ENCODE data around the gene PDE7B. TPM values are rescaled to one million over a fixed set of nuclear protein-coding genes. Genes with fewer than 3 reads are reported as not detected.

PDE7B gene
- polyA plus RNA-seq, 1 of the 3 experiments (the other 2 are of a cell fraction), result 1.9 TPM

DNA sequence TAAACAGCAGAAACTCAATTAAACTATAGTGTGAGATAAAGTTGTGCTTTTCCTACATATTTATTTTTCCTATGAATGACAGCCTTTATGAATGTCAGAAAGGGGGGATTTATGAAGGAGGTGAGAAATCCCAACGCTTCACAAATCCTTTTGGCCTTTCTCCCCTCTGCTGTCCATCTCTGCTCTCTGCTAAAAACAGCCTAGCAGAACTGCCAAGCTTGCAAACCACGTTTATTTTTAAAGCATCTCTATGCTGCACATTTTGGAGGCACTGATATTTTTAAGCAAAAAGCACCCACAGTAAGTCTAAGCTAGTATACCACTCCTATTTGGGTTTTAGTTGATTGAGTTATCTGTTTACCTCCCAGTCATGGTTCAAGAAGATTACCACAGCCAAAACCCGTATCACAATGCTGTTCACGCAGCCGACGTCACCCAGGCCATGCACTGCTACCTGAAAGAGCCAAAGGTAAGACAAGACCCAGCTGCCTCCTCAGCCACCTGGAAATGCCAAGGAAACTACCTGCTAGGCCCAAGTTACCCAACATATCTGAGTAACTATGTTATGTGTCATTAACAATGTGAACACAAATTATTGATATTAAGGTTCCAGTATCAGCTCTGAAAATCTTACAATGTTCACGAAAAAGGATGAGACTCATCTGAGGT is 302.3 kb downstream of the PDE7B start:
- Histone ChIP-seq H3K36me3 (replicated peaks in 1 of 2; ENCODE audit: control insufficient read depth in 1 of 2, insufficient read depth in 2 of 2, low read length in 1 of 2) (peaks cover 0 to 8% of the 10 kb centered on the region in 2 experiments), H3K79me2 (ENCODE audit: insufficient read depth) (no peaks in the 10 kb centered on the region), H3F3A (replicated peaks; ENCODE audit: insufficient read depth) (no peaks in the 10 kb centered on the region), H3K4me2 (no peak overlapping the region), H3K27me3 (ENCODE audit: insufficient read depth) (no peaks in the 10 kb centered on the region), H2AFZ (ENCODE audit: low read depth) (no peak overlapping the region), H3K27ac (ENCODE audit: low read depth in 2 of 2, low read length in 1 of 2) (no peak overlapping the region), H3K9me2 (no peaks in the 10 kb centered on the region), H4K20me1 (ENCODE audit: insufficient read depth) (no peaks in the 10 kb centered on the region), H3K9me3 (no peaks in the 10 kb centered on the region), H3K4me3 (ENCODE audit: low read depth in 2 of 2, low read length in 1 of 2) (no peak overlapping the region), H3K4me1 (ENCODE audit: control insufficient read depth in 1 of 2, insufficient read depth in 2 of 2, low read depth in 1 of 2, low read length in 1 of 2) (no peaks in the 10 kb centered on the region; a peak in 1 of 4 replicates), H3K9ac (no peak overlapping the region)
- ChIA-PET POLR2A (no interaction called here), CTCF (interaction anchor here (1.4 kb wide), 1 partner anchor 109 kb away, joined by 3 read pairs; no protein-coding TSS in a partner anchor)
- WGBS (ENCODE audit: low lambda C conversion rate), result 86% methylated on average over 7 of the region's 7 CpGs
- DNase-seq, result no peak
- no peak for TF ChIP-seq EP300 (IDR thresholded peaks at IDR 0.05; ENCODE audit: borderline replicate concordance in 1 of 2, low read depth in 1 of 2, low read length in 1 of 2)
- TF ChIP-seq SMC3 (IDR thresholded peaks at IDR 0.05; ENCODE audit: low read depth, low read length), result no peak
- no peak for TF ChIP-seq ELF1 (IDR thresholded peaks at IDR 0.05)
- TF ChIP-seq FOXM1 (IDR thresholded peaks at IDR 0.05; ENCODE audit: low read depth), result no peak
- TF ChIP-seq RFX5 (IDR thresholded peaks at IDR 0.05; ENCODE audit: low read length), result no peak
- TF ChIP-seq RXRA (IDR thresholded peaks at IDR 0.05; ENCODE audit: borderline replicate concordance, low read depth), result no peak
- TF ChIP-seq, protein P1, sequence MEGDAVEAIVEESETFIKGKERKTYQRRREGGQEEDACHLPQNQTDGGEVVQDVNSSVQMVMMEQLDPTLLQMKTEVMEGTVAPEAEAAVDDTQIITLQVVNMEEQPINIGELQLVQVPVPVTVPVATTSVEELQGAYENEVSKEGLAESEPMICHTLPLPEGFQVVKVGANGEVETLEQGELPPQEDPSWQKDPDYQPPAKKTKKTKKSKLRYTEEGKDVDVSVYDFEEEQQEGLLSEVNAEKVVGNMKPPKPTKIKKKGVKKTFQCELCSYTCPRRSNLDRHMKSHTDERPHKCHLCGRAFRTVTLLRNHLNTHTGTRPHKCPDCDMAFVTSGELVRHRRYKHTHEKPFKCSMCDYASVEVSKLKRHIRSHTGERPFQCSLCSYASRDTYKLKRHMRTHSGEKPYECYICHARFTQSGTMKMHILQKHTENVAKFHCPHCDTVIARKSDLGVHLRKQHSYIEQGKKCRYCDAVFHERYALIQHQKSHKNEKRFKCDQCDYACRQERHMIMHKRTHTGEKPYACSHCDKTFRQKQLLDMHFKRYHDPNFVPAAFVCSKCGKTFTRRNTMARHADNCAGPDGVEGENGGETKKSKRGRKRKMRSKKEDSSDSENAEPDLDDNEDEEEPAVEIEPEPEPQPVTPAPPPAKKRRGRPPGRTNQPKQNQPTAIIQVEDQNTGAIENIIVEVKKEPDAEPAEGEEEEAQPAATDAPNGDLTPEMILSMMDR (IDR thresholded peaks at IDR 0.05), result no peak
- no peak for TF ChIP-seq FOXJ3 (CRISPR knock-in tag; IDR thresholded peaks at IDR 0.05)
- TF ChIP-seq, protein P2, sequence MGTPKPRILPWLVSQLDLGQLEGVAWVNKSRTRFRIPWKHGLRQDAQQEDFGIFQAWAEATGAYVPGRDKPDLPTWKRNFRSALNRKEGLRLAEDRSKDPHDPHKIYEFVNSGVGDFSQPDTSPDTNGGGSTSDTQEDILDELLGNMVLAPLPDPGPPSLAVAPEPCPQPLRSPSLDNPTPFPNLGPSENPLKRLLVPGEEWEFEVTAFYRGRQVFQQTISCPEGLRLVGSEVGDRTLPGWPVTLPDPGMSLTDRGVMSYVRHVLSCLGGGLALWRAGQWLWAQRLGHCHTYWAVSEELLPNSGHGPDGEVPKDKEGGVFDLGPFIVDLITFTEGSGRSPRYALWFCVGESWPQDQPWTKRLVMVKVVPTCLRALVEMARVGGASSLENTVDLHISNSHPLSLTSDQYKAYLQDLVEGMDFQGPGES (IDR thresholded peaks at IDR 0.05; ENCODE audit: low read depth, low read length), result no peak
- TF ChIP-seq RCOR1 (IDR thresholded peaks at IDR 0.05; ENCODE audit: low read length), result no peak
- TF ChIP-seq, protein P3, sequence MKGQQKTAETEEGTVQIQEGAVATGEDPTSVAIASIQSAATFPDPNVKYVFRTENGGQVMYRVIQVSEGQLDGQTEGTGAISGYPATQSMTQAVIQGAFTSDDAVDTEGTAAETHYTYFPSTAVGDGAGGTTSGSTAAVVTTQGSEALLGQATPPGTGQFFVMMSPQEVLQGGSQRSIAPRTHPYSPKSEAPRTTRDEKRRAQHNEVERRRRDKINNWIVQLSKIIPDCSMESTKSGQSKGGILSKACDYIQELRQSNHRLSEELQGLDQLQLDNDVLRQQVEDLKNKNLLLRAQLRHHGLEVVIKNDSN (IDR thresholded peaks at IDR 0.05; ENCODE audit: borderline replicate concordance, low read depth), result no peak
- TF ChIP-seq GATA2 (CRISPR knock-in tag; IDR thresholded peaks at IDR 0.05), result no peak
- no peak for TF ChIP-seq TAF1 (IDR thresholded peaks at IDR 0.05; ENCODE audit: borderline replicate concordance, low read depth, low read length)
- TF ChIP-seq JUND (IDR thresholded peaks at IDR 0.05), result no peak
- TF ChIP-seq, protein P4, sequence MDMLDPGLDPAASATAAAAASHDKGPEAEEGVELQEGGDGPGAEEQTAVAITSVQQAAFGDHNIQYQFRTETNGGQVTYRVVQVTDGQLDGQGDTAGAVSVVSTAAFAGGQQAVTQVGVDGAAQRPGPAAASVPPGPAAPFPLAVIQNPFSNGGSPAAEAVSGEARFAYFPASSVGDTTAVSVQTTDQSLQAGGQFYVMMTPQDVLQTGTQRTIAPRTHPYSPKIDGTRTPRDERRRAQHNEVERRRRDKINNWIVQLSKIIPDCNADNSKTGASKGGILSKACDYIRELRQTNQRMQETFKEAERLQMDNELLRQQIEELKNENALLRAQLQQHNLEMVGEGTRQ (IDR thresholded peaks at IDR 0.05; ENCODE audit: borderline replicate concordance, low read depth, low read length), result no peak
- TF ChIP-seq POLR2AphosphoS5 (IDR thresholded peaks at IDR 0.05; ENCODE audit: low read depth, low read length), result no peak
- no peak for TF ChIP-seq CHD2 (IDR thresholded peaks at IDR 0.05; ENCODE audit: low read length, partially characterized antibody)
- no peak for TF ChIP-seq RAD21 (IDR thresholded peaks at IDR 0.05; ENCODE audit: low read length)
- TF ChIP-seq TCF12 (IDR thresholded peaks at IDR 0.05), result no peak

All from SK-N-SH (cell line).